ENCODE data around the gene TTC23. TPM values are rescaled to one million over a fixed set of nuclear protein-coding genes. Genes with fewer than 3 reads are reported as not detected.

TTC23 gene
- total RNA-seq, 1 experiment from 2014 or later = 17.8 TPM

DNA sequence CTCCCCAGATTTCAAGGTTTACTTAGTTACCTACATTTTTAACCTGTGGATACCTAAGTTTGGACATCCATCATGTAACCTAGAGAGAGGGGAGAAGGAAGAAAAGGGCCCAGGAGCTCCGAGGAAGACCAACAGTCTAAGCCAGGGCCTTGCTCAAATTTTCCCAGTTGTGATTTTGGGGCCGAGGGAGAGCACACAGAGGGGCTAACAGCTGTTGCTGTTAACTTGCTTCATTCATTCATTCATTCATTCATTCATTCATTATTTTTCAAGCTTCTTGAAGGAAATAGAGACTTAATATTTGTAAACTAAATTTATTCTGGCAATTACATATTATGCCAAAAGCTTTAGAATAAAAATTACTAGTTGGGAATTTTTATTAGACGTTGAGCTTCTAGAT, 121.6 kb downstream of the TTC23 start (continued):
- TF ChIP-seq, protein P1, sequence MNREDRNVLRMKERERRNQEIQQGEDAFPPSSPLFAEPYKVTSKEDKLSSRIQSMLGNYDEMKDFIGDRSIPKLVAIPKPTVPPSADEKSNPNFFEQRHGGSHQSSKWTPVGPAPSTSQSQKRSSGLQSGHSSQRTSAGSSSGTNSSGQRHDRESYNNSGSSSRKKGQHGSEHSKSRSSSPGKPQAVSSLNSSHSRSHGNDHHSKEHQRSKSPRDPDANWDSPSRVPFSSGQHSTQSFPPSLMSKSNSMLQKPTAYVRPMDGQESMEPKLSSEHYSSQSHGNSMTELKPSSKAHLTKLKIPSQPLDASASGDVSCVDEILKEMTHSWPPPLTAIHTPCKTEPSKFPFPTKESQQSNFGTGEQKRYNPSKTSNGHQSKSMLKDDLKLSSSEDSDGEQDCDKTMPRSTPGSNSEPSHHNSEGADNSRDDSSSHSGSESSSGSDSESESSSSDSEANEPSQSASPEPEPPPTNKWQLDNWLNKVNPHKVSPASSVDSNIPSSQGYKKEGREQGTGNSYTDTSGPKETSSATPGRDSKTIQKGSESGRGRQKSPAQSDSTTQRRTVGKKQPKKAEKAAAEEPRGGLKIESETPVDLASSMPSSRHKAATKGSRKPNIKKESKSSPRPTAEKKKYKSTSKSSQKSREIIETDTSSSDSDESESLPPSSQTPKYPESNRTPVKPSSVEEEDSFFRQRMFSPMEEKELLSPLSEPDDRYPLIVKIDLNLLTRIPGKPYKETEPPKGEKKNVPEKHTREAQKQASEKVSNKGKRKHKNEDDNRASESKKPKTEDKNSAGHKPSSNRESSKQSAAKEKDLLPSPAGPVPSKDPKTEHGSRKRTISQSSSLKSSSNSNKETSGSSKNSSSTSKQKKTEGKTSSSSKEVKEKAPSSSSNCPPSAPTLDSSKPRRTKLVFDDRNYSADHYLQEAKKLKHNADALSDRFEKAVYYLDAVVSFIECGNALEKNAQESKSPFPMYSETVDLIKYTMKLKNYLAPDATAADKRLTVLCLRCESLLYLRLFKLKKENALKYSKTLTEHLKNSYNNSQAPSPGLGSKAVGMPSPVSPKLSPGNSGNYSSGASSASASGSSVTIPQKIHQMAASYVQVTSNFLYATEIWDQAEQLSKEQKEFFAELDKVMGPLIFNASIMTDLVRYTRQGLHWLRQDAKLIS (CRISPR knock-in tag; IDR thresholded peaks at IDR 0.05; ENCODE audit: borderline replicate concordance) = no peak
- TF ChIP-seq, protein P2, sequence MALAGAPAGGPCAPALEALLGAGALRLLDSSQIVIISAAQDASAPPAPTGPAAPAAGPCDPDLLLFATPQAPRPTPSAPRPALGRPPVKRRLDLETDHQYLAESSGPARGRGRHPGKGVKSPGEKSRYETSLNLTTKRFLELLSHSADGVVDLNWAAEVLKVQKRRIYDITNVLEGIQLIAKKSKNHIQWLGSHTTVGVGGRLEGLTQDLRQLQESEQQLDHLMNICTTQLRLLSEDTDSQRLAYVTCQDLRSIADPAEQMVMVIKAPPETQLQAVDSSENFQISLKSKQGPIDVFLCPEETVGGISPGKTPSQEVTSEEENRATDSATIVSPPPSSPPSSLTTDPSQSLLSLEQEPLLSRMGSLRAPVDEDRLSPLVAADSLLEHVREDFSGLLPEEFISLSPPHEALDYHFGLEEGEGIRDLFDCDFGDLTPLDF (CRISPR knock-in tag; IDR thresholded peaks at IDR 0.05) = no peak
- TF ChIP-seq ATF1 (CRISPR knock-in tag; IDR thresholded peaks at IDR 0.05) (no peak), ZNF671 (CRISPR knock-in tag; IDR thresholded peaks at IDR 0.05) (no peak), TEAD4 (CRISPR knock-in tag; IDR thresholded peaks at IDR 0.05) (no peak)
- TF ChIP-seq, protein P3, sequence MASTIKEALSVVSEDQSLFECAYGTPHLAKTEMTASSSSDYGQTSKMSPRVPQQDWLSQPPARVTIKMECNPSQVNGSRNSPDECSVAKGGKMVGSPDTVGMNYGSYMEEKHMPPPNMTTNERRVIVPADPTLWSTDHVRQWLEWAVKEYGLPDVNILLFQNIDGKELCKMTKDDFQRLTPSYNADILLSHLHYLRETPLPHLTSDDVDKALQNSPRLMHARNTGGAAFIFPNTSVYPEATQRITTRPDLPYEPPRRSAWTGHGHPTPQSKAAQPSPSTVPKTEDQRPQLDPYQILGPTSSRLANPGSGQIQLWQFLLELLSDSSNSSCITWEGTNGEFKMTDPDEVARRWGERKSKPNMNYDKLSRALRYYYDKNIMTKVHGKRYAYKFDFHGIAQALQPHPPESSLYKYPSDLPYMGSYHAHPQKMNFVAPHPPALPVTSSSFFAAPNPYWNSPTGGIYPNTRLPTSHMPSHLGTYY (CRISPR knock-in tag; IDR thresholded peaks at IDR 0.05) = no peak
- TF ChIP-seq, protein P4, sequence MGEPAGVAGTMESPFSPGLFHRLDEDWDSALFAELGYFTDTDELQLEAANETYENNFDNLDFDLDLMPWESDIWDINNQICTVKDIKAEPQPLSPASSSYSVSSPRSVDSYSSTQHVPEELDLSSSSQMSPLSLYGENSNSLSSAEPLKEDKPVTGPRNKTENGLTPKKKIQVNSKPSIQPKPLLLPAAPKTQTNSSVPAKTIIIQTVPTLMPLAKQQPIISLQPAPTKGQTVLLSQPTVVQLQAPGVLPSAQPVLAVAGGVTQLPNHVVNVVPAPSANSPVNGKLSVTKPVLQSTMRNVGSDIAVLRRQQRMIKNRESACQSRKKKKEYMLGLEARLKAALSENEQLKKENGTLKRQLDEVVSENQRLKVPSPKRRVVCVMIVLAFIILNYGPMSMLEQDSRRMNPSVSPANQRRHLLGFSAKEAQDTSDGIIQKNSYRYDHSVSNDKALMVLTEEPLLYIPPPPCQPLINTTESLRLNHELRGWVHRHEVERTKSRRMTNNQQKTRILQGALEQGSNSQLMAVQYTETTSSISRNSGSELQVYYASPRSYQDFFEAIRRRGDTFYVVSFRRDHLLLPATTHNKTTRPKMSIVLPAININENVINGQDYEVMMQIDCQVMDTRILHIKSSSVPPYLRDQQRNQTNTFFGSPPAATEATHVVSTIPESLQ (CRISPR knock-in tag; IDR thresholded peaks at IDR 0.05) = no peak

DNA sequence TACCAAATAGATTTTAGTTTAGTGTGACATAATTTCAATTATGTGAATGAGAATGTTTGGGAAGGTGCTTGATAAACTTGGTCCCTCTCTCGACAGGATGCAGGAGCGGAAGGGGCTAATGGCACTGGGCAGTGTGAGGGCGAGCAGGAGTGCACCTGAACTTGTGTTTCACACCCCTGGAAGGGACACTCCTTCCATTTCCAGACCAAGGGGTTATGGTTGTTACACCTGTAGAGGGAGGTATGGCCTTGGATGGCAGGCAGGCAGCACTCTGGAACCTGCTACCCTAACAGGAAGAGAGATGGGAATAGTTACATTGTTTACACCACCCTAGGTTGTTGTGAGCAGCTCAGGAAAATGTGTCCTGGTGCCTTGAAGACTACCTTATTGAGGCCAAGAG, 122.5 kb downstream of the TTC23 start:
- no peaks in the 10 kb centered on the region for H3K27me3 Mint-ChIP-seq (ENCODE audit: low read depth)
- ChIA-PET CTCF (interaction anchor here (1.6 to 2.8 kb wide), 2 partner anchors 21 to 26 kb away, joined by 3 to 11 read pairs; partner anchors contain the start of gene SYNM), POLR2A (no interaction called here)
- H3K4me1 Mint-ChIP-seq = peaks cover 14% of the 10 kb centered on the region
- no peak overlapping the region for H3K27ac Mint-ChIP-seq
- no peak for TF ChIP-seq ZNF263 (CRISPR knock-in tag; IDR thresholded peaks at IDR 0.05; ENCODE audit: low read depth)
- TF ChIP-seq ZNF671 (CRISPR knock-in tag; IDR thresholded peaks at IDR 0.05) = no peak
- no peak for TF ChIP-seq JUN (CRISPR knock-in tag; IDR thresholded peaks at IDR 0.05)
- TF ChIP-seq PRRX2 (CRISPR knock-in tag; IDR thresholded peaks at IDR 0.05) = no peak
- TF ChIP-seq EMX1 (CRISPR knock-in tag; IDR thresholded peaks at IDR 0.05) = no peak
- no peak for ATAC-seq
- no peaks in the 10 kb centered on the region for H3K36me3 Mint-ChIP-seq
- no peak overlapping the region for H3K4me3 Mint-ChIP-seq
- DNase-seq (ENCODE audit: low spot score) = no peak
- H3K9me3 Mint-ChIP-seq = no peaks in the 10 kb centered on the region

DNA sequence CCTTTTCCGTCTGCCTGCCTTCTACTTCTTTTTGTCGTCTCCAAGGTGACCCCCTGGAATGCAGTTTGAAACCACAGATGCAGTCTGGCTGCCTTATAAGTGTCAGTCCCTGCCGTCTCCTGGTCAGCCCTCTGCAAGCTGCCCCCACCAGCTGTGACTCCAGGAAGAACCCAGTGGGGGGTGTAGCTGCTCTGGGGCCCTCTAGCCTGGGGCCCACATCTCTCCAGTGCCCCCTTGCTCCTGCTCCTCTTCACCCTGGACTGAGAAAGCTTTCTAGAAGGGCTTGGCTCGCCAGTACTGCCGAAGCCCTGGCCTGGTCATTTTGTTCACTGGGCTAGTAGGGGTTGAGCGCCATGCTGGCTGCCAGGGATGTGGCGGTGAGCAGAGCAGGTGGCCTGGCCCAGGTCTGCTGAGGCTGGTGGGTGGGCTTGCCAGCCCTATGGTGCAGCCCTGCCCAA, 123.2 kb downstream of the TTC23 start:
- ChIA-PET POLR2A (no interaction called here), CTCF (interaction anchor here (1.6 to 2.8 kb wide), 2 partner anchors 21 to 26 kb away, joined by 3 to 11 read pairs; partner anchors contain the start of gene SYNM)
- H3K27ac Mint-ChIP-seq = no peak overlapping the region
- peaks cover 14% of the 10 kb centered on the region for H3K4me1 Mint-ChIP-seq
- no peaks in the 10 kb centered on the region for H3K36me3 Mint-ChIP-seq
- ATAC-seq (no peak), DNase-seq (ENCODE audit: low spot score) (no peak)
- H3K4me3 Mint-ChIP-seq = no peak overlapping the region
- H3K27me3 Mint-ChIP-seq (ENCODE audit: low read depth) = no peaks in the 10 kb centered on the region
- H3K9me3 Mint-ChIP-seq = no peaks in the 10 kb centered on the region
- TF ChIP-seq TP53 (CRISPR knock-in tag; IDR thresholded peaks at IDR 0.05) (no peak), NFATC4 (CRISPR knock-in tag; IDR thresholded peaks at IDR 0.05) (no peak), OVOL2 (CRISPR knock-in tag; IDR thresholded peaks at IDR 0.05; ENCODE audit: borderline replicate concordance) (no peak), ELF4 (CRISPR knock-in tag; IDR thresholded peaks at IDR 0.05; ENCODE audit: low read depth) (no peak), PRRX2 (CRISPR knock-in tag; IDR thresholded peaks at IDR 0.05) (no peak)
- TF ChIP-seq, protein P5, sequence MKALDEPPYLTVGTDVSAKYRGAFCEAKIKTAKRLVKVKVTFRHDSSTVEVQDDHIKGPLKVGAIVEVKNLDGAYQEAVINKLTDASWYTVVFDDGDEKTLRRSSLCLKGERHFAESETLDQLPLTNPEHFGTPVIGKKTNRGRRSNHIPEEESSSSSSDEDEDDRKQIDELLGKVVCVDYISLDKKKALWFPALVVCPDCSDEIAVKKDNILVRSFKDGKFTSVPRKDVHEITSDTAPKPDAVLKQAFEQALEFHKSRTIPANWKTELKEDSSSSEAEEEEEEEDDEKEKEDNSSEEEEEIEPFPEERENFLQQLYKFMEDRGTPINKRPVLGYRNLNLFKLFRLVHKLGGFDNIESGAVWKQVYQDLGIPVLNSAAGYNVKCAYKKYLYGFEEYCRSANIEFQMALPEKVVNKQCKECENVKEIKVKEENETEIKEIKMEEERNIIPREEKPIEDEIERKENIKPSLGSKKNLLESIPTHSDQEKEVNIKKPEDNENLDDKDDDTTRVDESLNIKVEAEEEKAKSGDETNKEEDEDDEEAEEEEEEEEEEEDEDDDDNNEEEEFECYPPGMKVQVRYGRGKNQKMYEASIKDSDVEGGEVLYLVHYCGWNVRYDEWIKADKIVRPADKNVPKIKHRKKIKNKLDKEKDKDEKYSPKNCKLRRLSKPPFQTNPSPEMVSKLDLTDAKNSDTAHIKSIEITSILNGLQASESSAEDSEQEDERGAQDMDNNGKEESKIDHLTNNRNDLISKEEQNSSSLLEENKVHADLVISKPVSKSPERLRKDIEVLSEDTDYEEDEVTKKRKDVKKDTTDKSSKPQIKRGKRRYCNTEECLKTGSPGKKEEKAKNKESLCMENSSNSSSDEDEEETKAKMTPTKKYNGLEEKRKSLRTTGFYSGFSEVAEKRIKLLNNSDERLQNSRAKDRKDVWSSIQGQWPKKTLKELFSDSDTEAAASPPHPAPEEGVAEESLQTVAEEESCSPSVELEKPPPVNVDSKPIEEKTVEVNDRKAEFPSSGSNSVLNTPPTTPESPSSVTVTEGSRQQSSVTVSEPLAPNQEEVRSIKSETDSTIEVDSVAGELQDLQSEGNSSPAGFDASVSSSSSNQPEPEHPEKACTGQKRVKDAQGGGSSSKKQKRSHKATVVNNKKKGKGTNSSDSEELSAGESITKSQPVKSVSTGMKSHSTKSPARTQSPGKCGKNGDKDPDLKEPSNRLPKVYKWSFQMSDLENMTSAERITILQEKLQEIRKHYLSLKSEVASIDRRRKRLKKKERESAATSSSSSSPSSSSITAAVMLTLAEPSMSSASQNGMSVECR (CRISPR knock-in tag; IDR thresholded peaks at IDR 0.05; ENCODE audit: borderline replicate concordance) = no peak
- TF ChIP-seq, protein P4 (CRISPR knock-in tag; IDR thresholded peaks at IDR 0.05) = no peak

All from WTC11 (cell line).